Subcutaneous adipose tissue (tissue), 4 donors: ENCODE measurements around the gene TSPAN32. TPM values are rescaled to one million over a fixed set of nuclear protein-coding genes. Genes with fewer than 3 reads are reported as not detected.

Source experiments
- CTCF ChIP-seq: fragments of 450-650 bp; IDR thresholded peaks from one replicate; pipeline ENCODE4 v1.5.1; 2016; ENCODE audit warnings: low read depth, mild to moderate bottlenecking, control low read depth, antibody characterized with exemption, moderate library complexity
- total RNA-seq, 4 donors: library from RNA; depleted of rRNA; stranded (reverse); fragments of >200 nt; gene quantifications; one replicate each; pipeline ENCODE4 v1.1.0, GENCODE V29; 2016

Gene TSPAN32
- total RNA-seq, 4 donors from 2014 or later: 2.1 to 2.6 (median 2.5) TPM; not detected in 1

GRCh38 chr11:2259897-2260451 lies 41.8 kb upstream of the TSPAN32 start:
- no peak for TF ChIP-seq CTCF

GRCh38 chr11:2260491-2261364 lies 41.1 kb upstream of the TSPAN32 start:
- TF ChIP-seq CTCF: no peak

GRCh38 chr11:2261436-2262230 lies 40.2 kb upstream of the TSPAN32 start:
- TF ChIP-seq CTCF: no peak

GRCh38 chr11:2262301-2263070 lies 39.3 kb upstream of the TSPAN32 start:
- TF ChIP-seq CTCF: no peak

- TF ChIP-seq CTCF: no peak
Measured at GRCh38 chr11:2263071-2263565, 38.7 kb upstream of the TSPAN32 start.

- TF ChIP-seq CTCF: no peak
Measured at GRCh38 chr11:2263724-2264360, 38.0 kb upstream of the TSPAN32 start.
